ENCODE data around the gene ENO2.
A peak's percentile ranks its signal among the peaks of the same experiment; 100 is the strongest.
"Not testable (repeated sequence)": the region's sequence is repeated elsewhere in the genome, so short reads cannot be mapped to it uniquely, and the experiment has no call there.

The ENO2 gene

GRCh38 chr12:6869049-6870021, 45.0 kb upstream of the ENO2 start:
- peak overlapping the region; percentile 78 to 98 for H3K4me3 ChIP-seq (replicated peaks in 1 of 2; ENCODE audit: low read depth in 2 of 2, low read length in 2 of 2)
- peak; percentile 90 for TF ChIP-seq CTCF (IDR thresholded peaks at IDR 0.05; ENCODE audit: low read depth, low read length)
- peak; percentile 79 to 81 for DNase-seq (ENCODE audit: low read depth in 2 of 2)

DNA sequence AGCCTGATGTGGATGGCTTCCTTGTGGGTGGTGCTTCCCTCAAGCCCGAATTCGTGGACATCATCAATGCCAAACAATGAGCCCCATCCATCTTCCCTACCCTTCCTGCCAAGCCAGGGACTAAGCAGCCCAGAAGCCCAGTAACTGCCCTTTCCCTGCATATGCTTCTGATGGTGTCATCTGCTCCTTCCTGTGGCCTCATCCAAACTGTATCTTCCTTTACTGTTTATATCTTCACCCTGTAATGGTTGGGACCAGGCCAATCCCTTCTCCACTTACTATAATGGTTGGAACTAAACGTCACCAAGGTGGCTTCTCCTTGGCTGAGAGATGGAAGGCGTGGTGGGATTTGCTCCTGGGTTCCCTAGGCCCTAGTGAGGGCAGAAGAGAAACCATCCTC, 44.1 kb upstream of the ENO2 start:
- not testable (repeated sequence) for H3K4me3 ChIP-seq (replicated peaks in 1 of 2; ENCODE audit: low read depth in 2 of 2, low read length in 2 of 2); DNase-seq (ENCODE audit: low read depth in 2 of 2)

GRCh38 chr12:6871052-6871957, 43.1 kb upstream of the ENO2 start:
- peak overlapping the region; percentile 78 to 86 for H3K4me3 ChIP-seq (replicated peaks in 1 of 2; ENCODE audit: low read depth in 2 of 2, low read length in 2 of 2)
- TF ChIP-seq CTCF (IDR thresholded peaks at IDR 0.05; ENCODE audit: low read depth, low read length): no peak
- DNase-seq (ENCODE audit: low read depth in 2 of 2): peak in 1 of 2 donors; percentile 42

GRCh38 chr12:6872073-6873048, 42.0 kb upstream of the ENO2 start:
- H3K4me3 ChIP-seq (replicated peaks in 1 of 2; ENCODE audit: low read depth in 2 of 2, low read length in 2 of 2): peak overlapping the region; percentile 78 to 86
- peak; percentile 99 for TF ChIP-seq CTCF (IDR thresholded peaks at IDR 0.05; ENCODE audit: low read depth, low read length)
- DNase-seq (ENCODE audit: low read depth in 2 of 2): peak; percentile 68 to 76

DNA sequence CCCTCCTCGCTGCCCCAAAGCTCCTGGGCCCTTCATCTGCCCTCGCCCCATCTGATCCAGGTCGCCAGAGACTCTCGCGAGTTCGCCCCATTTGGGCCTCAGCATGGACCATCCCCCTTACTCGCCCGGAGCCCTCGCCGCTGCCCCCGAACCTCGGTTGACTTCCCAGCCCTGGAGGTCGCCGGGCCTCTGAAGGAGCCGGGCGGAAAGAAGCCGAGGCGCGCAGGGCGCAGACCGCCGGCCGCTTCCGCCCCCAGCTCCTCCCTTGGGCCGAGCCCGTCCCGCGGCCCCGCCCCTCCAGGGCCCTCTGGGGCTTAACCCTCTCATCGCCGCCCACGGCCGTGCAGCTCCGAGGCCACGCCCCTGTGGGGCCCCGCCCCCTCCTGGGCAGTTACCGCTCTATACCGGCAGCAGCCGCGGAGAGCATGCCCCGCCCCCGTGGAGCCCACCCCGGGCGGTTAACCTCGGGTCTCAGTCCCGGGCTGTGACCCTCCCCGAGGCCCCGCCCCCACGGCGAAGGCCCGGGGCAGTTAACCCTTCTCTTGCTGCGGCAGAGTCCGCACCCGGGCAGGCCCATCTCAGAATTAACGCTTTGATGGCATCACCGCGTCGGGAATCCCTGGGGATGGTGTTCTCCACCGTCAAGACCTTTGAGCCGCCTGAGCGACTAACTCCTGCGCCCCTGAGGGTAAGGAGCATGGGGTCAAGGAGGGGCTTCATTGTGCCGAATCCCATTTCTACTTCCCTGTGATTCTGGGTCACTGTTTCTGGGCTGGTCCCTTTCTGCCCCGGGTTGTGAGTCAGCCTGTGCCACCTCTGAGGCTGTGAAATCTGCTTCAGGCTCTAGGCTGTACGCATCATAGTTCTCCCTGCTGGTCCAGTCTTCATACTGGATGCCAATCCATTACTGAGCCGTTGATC, 41.0 kb upstream of the ENO2 start, which contains the start of gene SPSB2:
TSS of gene SPSB2 (minus strand) at position 210 of the 921 bp plus-strand sequence. CDS start 402 bp downstream, outside the sequence.
- DNase-seq (ENCODE audit: low read depth in 2 of 2): peak; percentile 94 to 98
- TF ChIP-seq CTCF (IDR thresholded peaks at IDR 0.05; ENCODE audit: low read depth, low read length): no peak

DNA sequence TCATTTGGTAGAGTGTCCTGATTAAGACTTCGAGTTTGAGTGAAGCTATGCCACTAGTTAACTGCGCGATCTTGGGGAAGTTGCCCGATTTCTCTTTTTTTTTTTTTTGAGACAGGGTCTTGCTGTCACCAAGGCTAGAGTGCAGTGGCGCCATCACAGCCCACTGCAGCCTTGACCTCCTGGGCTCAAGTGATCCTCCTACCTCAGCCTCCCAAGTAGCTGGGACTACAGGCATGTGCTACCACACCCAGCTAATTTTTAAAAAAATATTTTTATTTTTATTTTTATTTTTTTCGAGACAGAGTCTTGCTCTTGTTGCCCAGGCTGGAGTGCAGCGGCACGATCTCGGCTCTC, 40.4 kb upstream of the ENO2 start:
- not testable (repeated sequence) for DNase-seq (ENCODE audit: low read depth in 2 of 2)
- H3K4me3 ChIP-seq (replicated peaks in 1 of 2; ENCODE audit: low read depth in 2 of 2, low read length in 2 of 2): peak overlapping the region; percentile 78 to 86

More for the DNA sequence above, 41.0 kb upstream of the ENO2 start, which contains the start of gene SPSB2:
- peak within 1 kb of the TSS; percentile 78 to 86 for H3K4me3 ChIP-seq (replicated peaks in 1 of 2; ENCODE audit: low read depth in 2 of 2, low read length in 2 of 2)

- H3K4me3 ChIP-seq (replicated peaks in 1 of 2; ENCODE audit: low read depth in 2 of 2, low read length in 2 of 2); DNase-seq (ENCODE audit: low read depth in 2 of 2): not testable (repeated sequence)
These were observed 34.6 kb upstream of the ENO2 start for GRCh38 chr12:6879824-6880223.
